ENCODE results near the gene NHSL2. TPM values are rescaled to one million over a fixed set of nuclear protein-coding genes. Genes with fewer than 3 reads are reported as not detected.

Gene NHSL2
- total RNA-seq, 3 donors from 2014 or later, result 5.4 to 9.2 (median 5.8) TPM

- H3K27me3 ChIP-seq, result peaks cover 0 to 55% of the 10 kb centered on the region in 2 donors
- DNase-seq (ENCODE audit: low spot score in 2 of 2), result no peak
- H3K36me3 ChIP-seq, result no peaks in the 10 kb centered on the region
- H3K4me3 ChIP-seq, result no peak overlapping the region
- H3K9me3 ChIP-seq, result no peaks in the 10 kb centered on the region
- intact Hi-C loops (cut with DNase I; ENCODE audit: low total_unique reads), result loop anchor here (10.0 kb wide), 1 partner anchor 78 kb away; no protein-coding TSS in a partner anchor
- no peaks in the 10 kb centered on the region for H3K4me1 ChIP-seq
- no peak for TF ChIP-seq POLR2A (IDR thresholded peaks at IDR 0.05)
- TF ChIP-seq CTCF (IDR thresholded peaks at IDR 0.05), result no peak
- no peak for TF ChIP-seq POLR2AphosphoS5 (IDR thresholded peaks at IDR 0.05)
- peak overlapping the region; percentile 67 to 85 for H3K27ac ChIP-seq
These were observed 212.1 kb downstream of the NHSL2 start for GRCh38 chrX:72122621-72123337.

- DNase-seq (ENCODE audit: low spot score in 2 of 2), result peak in 1 of 2 donors; percentile 63
- no peaks in the 10 kb centered on the region for H3K4me1 ChIP-seq
- H3K27me3 ChIP-seq, result peaks cover 0 to 61% of the 10 kb centered on the region in 2 donors
- H3K36me3 ChIP-seq, result no peaks in the 10 kb centered on the region
- no peaks in the 10 kb centered on the region for H3K9me3 ChIP-seq
- intact Hi-C loops (cut with DNase I; ENCODE audit: low total_unique reads), result loop anchor here (10.0 kb wide), 1 partner anchor 79 kb away; no protein-coding TSS in a partner anchor
- TF ChIP-seq POLR2A (IDR thresholded peaks at IDR 0.05), result no peak
- TF ChIP-seq POLR2AphosphoS5 (IDR thresholded peaks at IDR 0.05), result peak in 1 of 3 donors; percentile 49
- TF ChIP-seq CTCF (IDR thresholded peaks at IDR 0.05), result no peak
- H3K27ac ChIP-seq, result peak overlapping the region; percentile 67 to 85
- no peak overlapping the region for H3K4me3 ChIP-seq
These were observed 213.0 kb downstream of the NHSL2 start for GRCh38 chrX:72123471-72124185.

GRCh38 chrX:72124540-72125201 lies 214.0 kb downstream of the NHSL2 start:
- intact Hi-C loops (cut with DNase I; ENCODE audit: low total_unique reads), result loop anchor here (10.0 kb wide), 1 partner anchor 80 kb away; no protein-coding TSS in a partner anchor
- H3K27ac ChIP-seq, result peak overlapping the region; percentile 67 to 85
- no peak for DNase-seq (ENCODE audit: low spot score in 2 of 2)
- no peaks in the 10 kb centered on the region for H3K9me3 ChIP-seq
- no peak overlapping the region for H3K4me3 ChIP-seq
- no peaks in the 10 kb centered on the region for H3K4me1 ChIP-seq
- TF ChIP-seq POLR2AphosphoS5 (IDR thresholded peaks at IDR 0.05) (no peak), CTCF (IDR thresholded peaks at IDR 0.05) (no peak), POLR2A (IDR thresholded peaks at IDR 0.05) (no peak)
- no peaks in the 10 kb centered on the region for H3K36me3 ChIP-seq
- H3K27me3 ChIP-seq, result peaks cover 0 to 70% of the 10 kb centered on the region in 2 donors

DNA sequence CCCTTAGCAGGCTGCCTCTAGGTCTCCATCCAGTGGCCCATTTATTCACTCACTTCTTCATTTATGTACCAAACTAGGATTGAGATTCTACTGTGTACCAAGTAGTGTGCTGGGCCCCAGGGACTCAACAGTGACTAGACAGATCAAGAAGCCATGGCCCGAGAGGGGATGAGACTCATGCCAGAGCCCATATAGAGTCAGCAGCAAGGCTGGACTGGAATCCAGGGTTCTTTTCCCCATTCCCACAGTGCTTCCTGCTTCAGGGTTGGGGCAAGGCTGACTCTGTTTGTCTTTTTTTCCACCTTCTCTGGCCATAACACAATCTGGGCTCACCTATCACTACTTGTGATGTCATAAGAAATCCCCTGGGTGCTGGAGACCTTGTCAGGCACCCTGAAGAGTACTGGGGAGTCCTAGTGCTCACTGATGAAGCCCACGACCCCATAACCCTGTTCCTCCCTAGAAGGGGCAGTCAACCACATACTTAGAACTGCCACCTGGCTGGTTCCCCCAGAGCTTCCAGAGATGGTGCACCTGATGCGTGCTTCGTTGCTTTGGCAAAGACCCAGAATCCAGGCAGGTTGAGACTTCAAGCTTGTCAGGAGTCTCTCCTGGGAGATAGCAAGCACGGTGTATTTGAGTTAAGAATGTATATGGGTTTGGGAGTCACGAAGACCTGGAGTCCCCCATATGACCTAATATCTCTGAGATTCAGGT lies 214.8 kb downstream of the NHSL2 start:
- Histone ChIP-seq H3K27ac (peak overlapping the region; percentile 21 to 76), H3K36me3 (no peaks in the 10 kb centered on the region), H3K4me3 (no peak overlapping the region), H3K4me1 (no peaks in the 10 kb centered on the region), H3K9me3 (no peaks in the 10 kb centered on the region), H3K27me3 (peaks cover 0 to 76% of the 10 kb centered on the region in 2 donors)
- no peak for DNase-seq (ENCODE audit: low spot score in 2 of 2)
- intact Hi-C loops (cut with DNase I; ENCODE audit: low total_unique reads), result loop anchor here (10.0 kb wide), 1 partner anchor 81 kb away; no protein-coding TSS in a partner anchor
- no peak for TF ChIP-seq POLR2AphosphoS5 (IDR thresholded peaks at IDR 0.05)
- no peak for TF ChIP-seq CTCF (IDR thresholded peaks at IDR 0.05)
- no peak for TF ChIP-seq POLR2A (IDR thresholded peaks at IDR 0.05)
